Measurements from ENCODE around the gene SLC27A5.

DNA sequence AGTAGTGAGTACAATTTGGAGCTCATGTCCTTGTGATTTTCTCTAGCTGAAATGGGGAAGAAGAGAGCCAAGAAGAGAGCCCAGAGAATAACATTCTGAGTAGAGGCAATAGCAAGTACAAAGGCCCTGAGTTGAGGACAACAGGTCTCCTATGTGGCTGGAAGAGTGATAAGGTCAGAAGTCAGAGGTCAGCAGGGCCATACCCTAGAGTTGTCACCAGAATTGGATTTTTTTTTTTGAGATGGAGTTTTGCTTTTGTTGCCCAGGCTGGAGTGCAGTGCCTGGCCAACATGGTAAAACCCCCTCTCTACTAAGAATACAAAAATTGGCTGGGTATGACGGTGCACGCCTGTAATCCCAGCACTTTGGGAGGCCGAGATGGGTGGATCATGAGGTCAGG is 24.1 kb upstream of the SLC27A5 start:
- TF ChIP-seq ZNF274 (IDR thresholded peaks at IDR 0.05; ENCODE audit: low read depth, low read length), result no peak
- no peak for TF ChIP-seq YY1 (IDR thresholded peaks at IDR 0.05; ENCODE audit: insufficient read depth, insufficient read length)

Data from NT2/D1 (cell line).